ENCODE measurements around the gene MSANTD3. TPM values are rescaled to one million over a fixed set of nuclear protein-coding genes. Genes with fewer than 3 reads are reported as not detected.
"Not testable (repeated sequence)": the region's sequence is repeated elsewhere in the genome, so short reads cannot be mapped to it uniquely, and the experiment has no call there.

Gene MSANTD3
- total and polyA plus RNA-seq, 2 of the 13 experiments (the other 11 are each of a cell fraction or from before 2014, with no cell fraction given): 10.1 to 19.2 TPM

DNA sequence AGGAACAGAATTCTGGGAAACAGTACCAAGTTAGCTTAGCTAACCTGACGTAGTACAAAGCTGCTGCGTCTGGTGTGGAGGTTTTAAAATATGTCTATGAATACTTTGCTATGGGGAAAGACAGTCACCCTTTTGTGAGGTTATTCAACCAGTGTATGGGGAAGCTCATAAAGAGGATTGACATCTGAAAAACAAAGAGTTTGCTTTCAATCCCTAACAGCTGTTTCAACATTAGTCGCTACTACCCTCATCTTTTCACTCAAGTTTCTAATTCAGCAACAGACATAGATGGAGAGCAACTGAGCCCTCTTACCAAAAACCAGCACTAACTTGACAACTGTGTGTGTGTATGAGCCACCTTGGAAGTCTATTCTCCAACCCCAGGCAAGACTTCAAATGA is 7.8 kb upstream of the MSANTD3 start (continued):
- TF ChIP-seq, protein P1, sequence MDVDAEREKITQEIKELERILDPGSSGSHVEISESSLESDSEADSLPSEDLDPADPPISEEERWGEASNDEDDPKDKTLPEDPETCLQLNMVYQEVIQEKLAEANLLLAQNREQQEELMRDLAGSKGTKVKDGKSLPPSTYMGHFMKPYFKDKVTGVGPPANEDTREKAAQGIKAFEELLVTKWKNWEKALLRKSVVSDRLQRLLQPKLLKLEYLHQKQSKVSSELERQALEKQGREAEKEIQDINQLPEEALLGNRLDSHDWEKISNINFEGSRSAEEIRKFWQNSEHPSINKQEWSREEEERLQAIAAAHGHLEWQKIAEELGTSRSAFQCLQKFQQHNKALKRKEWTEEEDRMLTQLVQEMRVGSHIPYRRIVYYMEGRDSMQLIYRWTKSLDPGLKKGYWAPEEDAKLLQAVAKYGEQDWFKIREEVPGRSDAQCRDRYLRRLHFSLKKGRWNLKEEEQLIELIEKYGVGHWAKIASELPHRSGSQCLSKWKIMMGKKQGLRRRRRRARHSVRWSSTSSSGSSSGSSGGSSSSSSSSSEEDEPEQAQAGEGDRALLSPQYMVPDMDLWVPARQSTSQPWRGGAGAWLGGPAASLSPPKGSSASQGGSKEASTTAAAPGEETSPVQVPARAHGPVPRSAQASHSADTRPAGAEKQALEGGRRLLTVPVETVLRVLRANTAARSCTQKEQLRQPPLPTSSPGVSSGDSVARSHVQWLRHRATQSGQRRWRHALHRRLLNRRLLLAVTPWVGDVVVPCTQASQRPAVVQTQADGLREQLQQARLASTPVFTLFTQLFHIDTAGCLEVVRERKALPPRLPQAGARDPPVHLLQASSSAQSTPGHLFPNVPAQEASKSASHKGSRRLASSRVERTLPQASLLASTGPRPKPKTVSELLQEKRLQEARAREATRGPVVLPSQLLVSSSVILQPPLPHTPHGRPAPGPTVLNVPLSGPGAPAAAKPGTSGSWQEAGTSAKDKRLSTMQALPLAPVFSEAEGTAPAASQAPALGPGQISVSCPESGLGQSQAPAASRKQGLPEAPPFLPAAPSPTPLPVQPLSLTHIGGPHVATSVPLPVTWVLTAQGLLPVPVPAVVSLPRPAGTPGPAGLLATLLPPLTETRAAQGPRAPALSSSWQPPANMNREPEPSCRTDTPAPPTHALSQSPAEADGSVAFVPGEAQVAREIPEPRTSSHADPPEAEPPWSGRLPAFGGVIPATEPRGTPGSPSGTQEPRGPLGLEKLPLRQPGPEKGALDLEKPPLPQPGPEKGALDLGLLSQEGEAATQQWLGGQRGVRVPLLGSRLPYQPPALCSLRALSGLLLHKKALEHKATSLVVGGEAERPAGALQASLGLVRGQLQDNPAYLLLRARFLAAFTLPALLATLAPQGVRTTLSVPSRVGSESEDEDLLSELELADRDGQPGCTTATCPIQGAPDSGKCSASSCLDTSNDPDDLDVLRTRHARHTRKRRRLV (CRISPR knock-in tag; IDR thresholded peaks at IDR 0.05): no peak
- TF ChIP-seq, protein P2, sequence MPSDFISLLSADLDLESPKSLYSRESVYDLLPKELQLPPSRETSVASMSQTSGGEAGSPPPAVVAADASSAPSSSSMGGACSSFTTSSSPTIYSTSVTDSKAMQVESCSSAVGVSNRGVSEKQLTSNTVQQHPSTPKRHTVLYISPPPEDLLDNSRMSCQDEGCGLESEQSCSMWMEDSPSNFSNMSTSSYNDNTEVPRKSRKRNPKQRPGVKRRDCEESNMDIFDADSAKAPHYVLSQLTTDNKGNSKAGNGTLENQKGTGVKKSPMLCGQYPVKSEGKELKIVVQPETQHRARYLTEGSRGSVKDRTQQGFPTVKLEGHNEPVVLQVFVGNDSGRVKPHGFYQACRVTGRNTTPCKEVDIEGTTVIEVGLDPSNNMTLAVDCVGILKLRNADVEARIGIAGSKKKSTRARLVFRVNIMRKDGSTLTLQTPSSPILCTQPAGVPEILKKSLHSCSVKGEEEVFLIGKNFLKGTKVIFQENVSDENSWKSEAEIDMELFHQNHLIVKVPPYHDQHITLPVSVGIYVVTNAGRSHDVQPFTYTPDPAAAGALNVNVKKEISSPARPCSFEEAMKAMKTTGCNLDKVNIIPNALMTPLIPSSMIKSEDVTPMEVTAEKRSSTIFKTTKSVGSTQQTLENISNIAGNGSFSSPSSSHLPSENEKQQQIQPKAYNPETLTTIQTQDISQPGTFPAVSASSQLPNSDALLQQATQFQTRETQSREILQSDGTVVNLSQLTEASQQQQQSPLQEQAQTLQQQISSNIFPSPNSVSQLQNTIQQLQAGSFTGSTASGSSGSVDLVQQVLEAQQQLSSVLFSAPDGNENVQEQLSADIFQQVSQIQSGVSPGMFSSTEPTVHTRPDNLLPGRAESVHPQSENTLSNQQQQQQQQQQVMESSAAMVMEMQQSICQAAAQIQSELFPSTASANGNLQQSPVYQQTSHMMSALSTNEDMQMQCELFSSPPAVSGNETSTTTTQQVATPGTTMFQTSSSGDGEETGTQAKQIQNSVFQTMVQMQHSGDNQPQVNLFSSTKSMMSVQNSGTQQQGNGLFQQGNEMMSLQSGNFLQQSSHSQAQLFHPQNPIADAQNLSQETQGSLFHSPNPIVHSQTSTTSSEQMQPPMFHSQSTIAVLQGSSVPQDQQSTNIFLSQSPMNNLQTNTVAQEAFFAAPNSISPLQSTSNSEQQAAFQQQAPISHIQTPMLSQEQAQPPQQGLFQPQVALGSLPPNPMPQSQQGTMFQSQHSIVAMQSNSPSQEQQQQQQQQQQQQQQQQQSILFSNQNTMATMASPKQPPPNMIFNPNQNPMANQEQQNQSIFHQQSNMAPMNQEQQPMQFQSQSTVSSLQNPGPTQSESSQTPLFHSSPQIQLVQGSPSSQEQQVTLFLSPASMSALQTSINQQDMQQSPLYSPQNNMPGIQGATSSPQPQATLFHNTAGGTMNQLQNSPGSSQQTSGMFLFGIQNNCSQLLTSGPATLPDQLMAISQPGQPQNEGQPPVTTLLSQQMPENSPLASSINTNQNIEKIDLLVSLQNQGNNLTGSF (CRISPR knock-in tag; IDR thresholded peaks at IDR 0.05): no peak
- TF ChIP-seq FOXP4 (CRISPR knock-in tag; IDR thresholded peaks at IDR 0.05): no peak
- no peak for TF ChIP-seq ZNF251 (CRISPR knock-in tag; IDR thresholded peaks at IDR 0.05)
- no peak for TF ChIP-seq ZNF567 (CRISPR knock-in tag; IDR thresholded peaks at IDR 0.05; ENCODE audit: borderline replicate concordance)
- no peak for TF ChIP-seq PTBP1 (IDR thresholded peaks at IDR 0.05; ENCODE audit: low read depth, low read length, poor library complexity, severe bottlenecking)
- no peak for TF ChIP-seq ZNF569 (CRISPR knock-in tag; IDR thresholded peaks at IDR 0.05; ENCODE audit: borderline replicate concordance)
- no peak for TF ChIP-seq PCBP1 (IDR thresholded peaks at IDR 0.05; ENCODE audit: borderline replicate concordance, low read depth, low read length)
- no peak for TF ChIP-seq ZNF660 (CRISPR knock-in tag; IDR thresholded peaks at IDR 0.05; ENCODE audit: borderline replicate concordance, low read depth)
- no peak for TF ChIP-seq ZNF720 (CRISPR knock-in tag; IDR thresholded peaks at IDR 0.05)

- H3K4me2 ChIP-seq (ENCODE audit: low read depth, low read length); FAIRE-seq; BruUV-seq (replicated peaks); H3K27me3 ChIP-seq (ENCODE audit: control insufficient read depth in 1 of 2, insufficient read depth in 2 of 2, low read length in 2 of 2); H3K79me2 ChIP-seq (ENCODE audit: insufficient read depth, low read length); H4K20me1 ChIP-seq (ENCODE audit: insufficient read depth, low read length); DNase-seq (ENCODE audit: low spot score); H2AFZ ChIP-seq (ENCODE audit: low read length); H3K36me3 ChIP-seq (replicated peaks in 1 of 2; ENCODE audit: control insufficient read depth in 1 of 2, insufficient read depth in 2 of 2, low read length in 2 of 2); ATAC-seq; H3K9me3 ChIP-seq (ENCODE audit: low read length); in situ Hi-C loops (cut with HindIII; ENCODE audit: extremely low pct_ligation_motif_present, low pct_unique_long_range_greater_than_20kb); H3K27ac ChIP-seq (ENCODE audit: extremely low read length, insufficient read depth, low read length); H3K9ac ChIP-seq (ENCODE audit: insufficient read depth, low read depth, low read length); CTCF ChIA-PET (ENCODE audit: low intra/inter-chr PET ratio, low total read pairs); intact Hi-C loops (cut with micrococcal nuclease; ENCODE audit: unreplicated experiment); H3K4me3 ChIP-seq (replicated peaks in 1 of 3; ENCODE audit: insufficient read depth in 1 of 3, low read depth in 2 of 3, low read length in 3 of 3): not testable (repeated sequence)
- WGBS (ENCODE audit: low lambda C conversion rate): 35% methylated on average over 3 of the region's 3 CpGs
- H3K4me1 ChIP-seq (ENCODE audit: insufficient read depth, low read length): peaks cover 30% of the 10 kb centered on the region
- POLR2A ChIA-PET: interaction anchor here (1.0 kb wide), 1 partner anchor 9 kb away, joined by 3 read pairs; no protein-coding TSS in a partner anchor
Measured at GRCh38 chr9:100421116-100421515, 5.8 kb upstream of the MSANTD3 start.
